GM12801 (cell line): ENCODE results near the gene AMBRA1.
A peak's percentile ranks its signal among the peaks of the same experiment; 100 is the strongest.

Experiments used
- CTCF ChIP-seq: IDR thresholded peaks from one replicate; pipeline ENCODE4 v1.5.1; 2011; ENCODE audit warnings: control low read depth; ENCODE audit not compliant: insufficient read length; ENCODE audit errors: extremely low read depth

The AMBRA1 gene

GRCh38 chr11:46537537-46538295 is 56.1 kb downstream of the AMBRA1 start:
- TF ChIP-seq CTCF = peak; percentile 82

- TF ChIP-seq CTCF = no peak
These were observed 56.7 kb downstream of the AMBRA1 start for GRCh38 chr11:46537121-46537520.

- no peak for TF ChIP-seq CTCF
These were observed 58.1 kb downstream of the AMBRA1 start for GRCh38 chr11:46535688-46536087.

GRCh38 chr11:46534711-46535110 is 59.1 kb downstream of the AMBRA1 start:
- no peak for TF ChIP-seq CTCF

GRCh38 chr11:46533396-46534100 is 60.3 kb downstream of the AMBRA1 start:
- no peak for TF ChIP-seq CTCF

- TF ChIP-seq CTCF = no peak
These were observed 63.8 kb downstream of the AMBRA1 start for GRCh38 chr11:46529928-46530574.

- peak; percentile 90 for TF ChIP-seq CTCF
These were observed 64.5 kb downstream of the AMBRA1 start for GRCh38 chr11:46529095-46529905.
